NB4 (cell line): ENCODE results near the gene SDHB.

Source experiments
- DNase-seq: peaks from one replicate; pipeline ENCODE4 v3.0.0; 2010; ENCODE audit warnings: low read depth
- H3K4me3 ChIP-seq: one replicate; pipeline ENCODE4 v1.5.1; 2011; ENCODE audit warnings: mild to moderate bottlenecking, low read depth, low read length, moderate library complexity
- MYC ChIP-seq: IDR thresholded peaks from 2 replicates; pipeline ENCODE4 v1.6.1; 2011; ENCODE audit warnings: low read depth, low read length
- POLR2A ChIP-seq: IDR thresholded peaks from 2 replicates; pipeline ENCODE4 v1.6.1; 2011; ENCODE audit warnings: mild to moderate bottlenecking; ENCODE audit not compliant: insufficient read length; ENCODE audit errors: extremely low read depth
- TF ChIP-seq, protein P1 (sequence below): IDR thresholded peaks from 2 replicates; pipeline ENCODE4 v1.6.1; 2011; ENCODE audit warnings: low read depth, low read length
- TF ChIP-seq, protein P2 (sequence below): IDR thresholded peaks from one replicate; pipeline ENCODE4 v1.5.1; 2012; ENCODE audit warnings: low read depth, low read length

The SDHB gene

DNA sequence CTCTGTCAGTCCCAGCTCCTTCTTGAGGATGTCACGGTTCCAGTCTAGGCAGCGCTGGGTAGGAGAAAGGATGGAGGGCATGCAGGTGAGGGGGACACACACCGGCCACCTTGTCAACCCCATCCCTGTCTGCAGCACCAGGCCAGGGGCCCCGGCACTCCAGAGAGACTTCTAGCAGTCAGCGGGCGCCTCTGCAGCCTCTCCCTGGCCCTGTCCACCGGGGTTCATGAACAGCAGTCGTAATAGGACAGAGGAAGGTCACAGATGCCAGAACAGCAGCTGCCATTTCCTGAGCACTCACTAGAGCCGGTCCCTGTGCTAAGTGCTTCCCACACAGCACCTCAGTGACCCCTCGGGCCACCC is 16.3 kb upstream of the SDHB start:
- no peak overlapping the region for H3K4me3 ChIP-seq
- TF ChIP-seq MYC: no peak
- no peak for TF ChIP-seq POLR2A
- TF ChIP-seq, protein P1, sequence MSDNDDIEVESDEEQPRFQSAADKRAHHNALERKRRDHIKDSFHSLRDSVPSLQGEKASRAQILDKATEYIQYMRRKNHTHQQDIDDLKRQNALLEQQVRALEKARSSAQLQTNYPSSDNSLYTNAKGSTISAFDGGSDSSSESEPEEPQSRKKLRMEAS: no peak
- TF ChIP-seq, protein P2, sequence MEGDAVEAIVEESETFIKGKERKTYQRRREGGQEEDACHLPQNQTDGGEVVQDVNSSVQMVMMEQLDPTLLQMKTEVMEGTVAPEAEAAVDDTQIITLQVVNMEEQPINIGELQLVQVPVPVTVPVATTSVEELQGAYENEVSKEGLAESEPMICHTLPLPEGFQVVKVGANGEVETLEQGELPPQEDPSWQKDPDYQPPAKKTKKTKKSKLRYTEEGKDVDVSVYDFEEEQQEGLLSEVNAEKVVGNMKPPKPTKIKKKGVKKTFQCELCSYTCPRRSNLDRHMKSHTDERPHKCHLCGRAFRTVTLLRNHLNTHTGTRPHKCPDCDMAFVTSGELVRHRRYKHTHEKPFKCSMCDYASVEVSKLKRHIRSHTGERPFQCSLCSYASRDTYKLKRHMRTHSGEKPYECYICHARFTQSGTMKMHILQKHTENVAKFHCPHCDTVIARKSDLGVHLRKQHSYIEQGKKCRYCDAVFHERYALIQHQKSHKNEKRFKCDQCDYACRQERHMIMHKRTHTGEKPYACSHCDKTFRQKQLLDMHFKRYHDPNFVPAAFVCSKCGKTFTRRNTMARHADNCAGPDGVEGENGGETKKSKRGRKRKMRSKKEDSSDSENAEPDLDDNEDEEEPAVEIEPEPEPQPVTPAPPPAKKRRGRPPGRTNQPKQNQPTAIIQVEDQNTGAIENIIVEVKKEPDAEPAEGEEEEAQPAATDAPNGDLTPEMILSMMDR: no peak
- DNase-seq: no peak

DNA sequence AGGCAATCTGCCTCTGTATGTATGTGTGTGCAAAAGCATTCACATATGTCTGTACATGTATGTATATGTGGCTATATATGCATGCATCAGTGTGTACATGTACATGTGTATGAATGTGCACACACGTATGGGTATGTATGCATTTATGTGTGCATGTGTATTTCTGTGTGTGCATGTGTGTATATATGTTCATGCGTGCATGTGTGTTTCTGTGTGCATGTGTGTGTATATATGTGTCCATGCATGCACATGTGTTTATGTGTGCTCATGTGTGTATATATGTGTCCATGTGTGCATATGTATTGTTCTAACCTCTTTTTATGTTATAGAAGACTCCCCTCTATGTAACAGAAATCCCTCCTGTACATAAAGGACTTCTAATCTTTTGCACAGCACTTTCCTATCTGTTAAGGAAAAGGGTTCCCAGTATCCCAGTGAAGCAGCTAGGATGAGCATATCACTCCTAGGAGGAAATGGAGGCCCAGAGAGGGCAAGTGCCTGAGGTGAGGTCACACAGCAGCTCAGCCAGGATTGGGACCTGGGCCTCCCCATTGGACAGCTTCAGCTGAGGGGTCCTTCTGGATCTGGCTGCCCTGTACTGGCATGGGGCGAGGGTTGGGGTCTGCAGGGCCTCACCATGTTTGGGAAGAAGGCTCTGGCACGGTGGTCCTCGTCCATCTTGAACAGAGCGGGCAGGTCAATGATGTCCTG is 15.8 kb upstream of the SDHB start:
- H3K4me3 ChIP-seq: no peak overlapping the region
- DNase-seq: no peak
- TF ChIP-seq, protein P1: peak; percentile 28; the same call in 1 of the 2 replicates
- TF ChIP-seq POLR2A: no peak
- TF ChIP-seq MYC: no peak

DNA sequence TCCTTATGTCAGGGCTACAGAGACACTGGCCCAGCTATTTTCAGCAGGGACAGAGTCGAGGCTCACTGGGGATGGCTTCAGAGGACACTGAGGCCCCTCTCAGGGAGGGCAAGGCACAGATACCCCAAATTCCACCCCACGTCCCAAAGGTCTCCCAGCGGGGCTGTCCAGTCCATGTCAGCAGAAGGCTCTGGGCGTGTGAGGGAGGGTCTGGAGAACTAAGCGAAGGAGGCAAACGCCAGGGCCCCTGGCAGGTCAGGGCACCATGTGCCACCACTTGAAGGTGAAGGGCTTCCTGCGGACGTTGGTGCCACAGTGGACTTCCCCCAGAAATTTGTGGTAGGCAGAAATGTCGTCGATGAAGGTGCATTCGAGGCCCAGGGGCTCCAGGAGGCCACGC is 15.0 kb upstream of the SDHB start:
- TF ChIP-seq POLR2A (no peak), MYC (no peak)
- TF ChIP-seq, protein P1: no peak
- TF ChIP-seq, protein P2: no peak
- H3K4me3 ChIP-seq: no peak overlapping the region
- no peak for DNase-seq

DNA sequence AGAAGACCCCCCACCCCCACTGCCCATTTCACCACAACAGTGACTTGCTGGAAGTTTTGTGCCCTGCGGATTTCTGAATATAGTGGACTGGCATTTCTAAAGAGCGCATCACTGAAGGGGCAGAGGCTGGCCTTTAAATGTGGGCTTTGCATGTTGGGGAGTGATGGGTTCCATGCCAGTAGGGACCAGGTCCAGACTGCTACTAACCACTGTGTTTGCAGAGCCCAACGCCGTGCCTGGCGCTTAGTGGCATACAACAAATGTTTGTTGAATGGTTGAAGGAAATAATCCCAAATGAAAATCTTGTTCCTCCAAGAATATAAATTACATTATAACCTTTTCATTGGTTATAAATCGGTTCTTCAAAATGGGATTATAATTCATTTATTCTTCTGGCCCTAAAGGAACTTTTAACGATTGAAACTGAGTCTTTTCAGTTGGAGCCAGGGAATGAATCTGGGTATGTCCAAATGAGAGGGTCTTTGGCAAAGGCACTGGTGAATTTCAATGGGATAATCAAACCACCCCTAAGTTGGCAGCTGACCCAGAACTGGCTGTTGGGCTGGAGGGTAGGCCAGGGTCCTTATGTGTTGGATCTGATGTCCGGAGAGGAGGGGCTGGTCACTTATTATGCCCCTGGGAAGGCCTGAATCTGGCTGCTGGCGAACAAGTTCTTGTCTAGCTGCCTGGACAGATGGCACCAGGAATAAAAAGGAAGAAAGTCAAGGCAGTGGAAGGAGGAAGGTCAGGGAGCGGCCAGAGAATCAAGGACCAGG is 13.8 kb upstream of the SDHB start:
- no peak overlapping the region for H3K4me3 ChIP-seq
- TF ChIP-seq, protein P1: no peak
- TF ChIP-seq MYC (no peak), POLR2A (no peak)
- TF ChIP-seq, protein P2: no peak
- no peak for DNase-seq

DNA sequence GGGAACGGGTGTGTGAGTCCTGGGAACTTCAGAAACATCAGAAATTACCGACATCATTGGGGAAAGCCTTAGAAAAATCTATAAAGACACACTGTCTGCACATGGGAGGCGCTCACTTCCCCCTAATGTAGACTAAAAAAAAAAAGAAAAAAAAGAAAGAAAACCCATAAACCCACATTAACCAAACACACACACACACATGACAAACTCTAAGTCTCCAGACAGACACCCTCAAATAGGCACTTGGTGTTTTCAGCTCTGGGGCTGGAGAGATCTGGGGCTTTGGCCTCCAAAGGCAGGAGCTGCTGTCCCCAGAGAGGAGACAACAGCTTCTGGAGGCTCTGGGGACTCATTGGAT is 13.2 kb upstream of the SDHB start:
- no peak overlapping the region for H3K4me3 ChIP-seq
- DNase-seq: peak; percentile 80
- TF ChIP-seq POLR2A (no peak), MYC (no peak)
- TF ChIP-seq, protein P2: no peak
- TF ChIP-seq, protein P1: no peak
